WTC11 (cell line): ENCODE results near the gene POU6F1. TPM values are rescaled to one million over a fixed set of nuclear protein-coding genes. Genes with fewer than 3 reads are reported as not detected.

Experiments
- ATAC-seq: fragments of 200-7000 bp; cut with Tn5 transposase; 2 replicates; pipeline ENCODE4 v1.10.0; 2021; ENCODE audit warnings: mild to moderate bottlenecking, moderate library complexity
- CTCF ChIA-PET: fragments of 300-600 bp; sonication (Branson Sonifier 250); formaldehyde crosslinking; loops from one replicate; lab custom pipeline; 2021; ENCODE audit warnings: antibody characterized with exemption; lab: Charles Lee
- POLR2A ChIA-PET: fragments of 350-600 bp; sonication (Branson Sonifier 250); formaldehyde crosslinking; loops from one replicate; lab custom pipeline; 2021; ENCODE audit warnings: antibody characterized with exemption; lab: Charles Lee
- DNase-seq: peaks from one replicate; pipeline ENCODE4 v3.0.0; 2021; ENCODE audit warnings: low spot score
- H3K27ac Mint-ChIP-seq: 2 replicates; pipeline ENCODE4 v1.8.0; 2021; ENCODE audit warnings: mixed read lengths
- H3K27me3 Mint-ChIP-seq: 2 replicates; pipeline ENCODE4 v1.8.0; 2021; ENCODE audit warnings: low read depth, mild to moderate bottlenecking, moderate library complexity, mixed read lengths
- H3K36me3 Mint-ChIP-seq: 2 replicates; pipeline ENCODE4 v1.8.0; 2021; ENCODE audit warnings: mixed read lengths
- H3K4me1 Mint-ChIP-seq: 2 replicates; pipeline ENCODE4 v1.8.0; 2022; ENCODE audit warnings: mixed read lengths
- H3K4me3 Mint-ChIP-seq: 2 replicates; pipeline ENCODE4 v1.8.0; 2021; ENCODE audit warnings: mild to moderate bottlenecking, moderate library complexity, mixed read lengths
- H3K9me3 Mint-ChIP-seq: 2 replicates; pipeline ENCODE4 v1.8.0; 2021; ENCODE audit warnings: mixed read lengths
- CBFB ChIP-seq: sonication (generic); formaldehyde crosslinking; IDR thresholded peaks from 2 replicates; pipeline ENCODE4 v1.8.1; 2022; ENCODE audit warnings: mild to moderate bottlenecking, low read depth, missing genetic modification reagents
- CREB1 ChIP-seq: sonication (generic); formaldehyde crosslinking; IDR thresholded peaks from 2 replicates; pipeline ENCODE4 v1.8.0; 2023; ENCODE audit warnings: mild to moderate bottlenecking, missing genetic modification reagents
- CREM ChIP-seq: sonication (generic); formaldehyde crosslinking; IDR thresholded peaks from 2 replicates; pipeline ENCODE4 v1.8.1; 2022; ENCODE audit warnings: mild to moderate bottlenecking, missing genetic modification reagents, moderate library complexity
- ERG ChIP-seq: fragments of 250-450 bp; sonication (Bioruptor Pico); IDR thresholded peaks from 2 replicates; pipeline ENCODE4 v1.8.0; 2021; ENCODE audit warnings: mild to moderate bottlenecking
- ETV6 ChIP-seq: sonication (generic); formaldehyde crosslinking; IDR thresholded peaks from 2 replicates; pipeline ENCODE4 v1.8.1; 2022; ENCODE audit warnings: mild to moderate bottlenecking, missing genetic modification reagents
- FOXK1 ChIP-seq: sonication (generic); formaldehyde crosslinking; IDR thresholded peaks from 2 replicates; pipeline ENCODE4 v1.8.0; 2022; ENCODE audit warnings: mild to moderate bottlenecking, moderate library complexity, missing genetic modification reagents
- JAZF1 ChIP-seq: fragments of 250-450 bp; sonication (Bioruptor Pico); IDR thresholded peaks from 2 replicates; pipeline ENCODE4 v1.9.0; 2021; ENCODE audit warnings: moderate library complexity, mild to moderate bottlenecking, inconsistent platforms
- JUN ChIP-seq: sonication (generic); formaldehyde crosslinking; IDR thresholded peaks from 2 replicates; pipeline ENCODE4 v1.8.0; 2023; ENCODE audit warnings: mild to moderate bottlenecking, missing genetic modification reagents
- MXD4 ChIP-seq: fragments of 250-450 bp; sonication (Bioruptor Pico); IDR thresholded peaks from 2 replicates; pipeline ENCODE4 v1.8.0; 2021; ENCODE audit warnings: mild to moderate bottlenecking, moderate library complexity, borderline replicate concordance
- NR3C1 ChIP-seq: sonication (generic); formaldehyde crosslinking; conservative IDR thresholded peaks from 2 replicates; pipeline ENCODE4 v1.8.1; 2023; ENCODE audit warnings: low read depth, mild to moderate bottlenecking, missing genetic modification reagents
- OVOL2 ChIP-seq: fragments of 250-450 bp; sonication (Bioruptor Pico); IDR thresholded peaks from 2 replicates; pipeline ENCODE4 v1.9.0; 2021; ENCODE audit warnings: mild to moderate bottlenecking, borderline replicate concordance
- RORB ChIP-seq: fragments of 250-450 bp; sonication (Bioruptor Pico); IDR thresholded peaks from 2 replicates; pipeline ENCODE4 v1.9.0; 2021; ENCODE audit warnings: mild to moderate bottlenecking
- SOX15 ChIP-seq: fragments of 250-450 bp; sonication (Bioruptor Pico); IDR thresholded peaks from 2 replicates; pipeline ENCODE4 v1.9.0; 2021; ENCODE audit warnings: mild to moderate bottlenecking
- TP53 ChIP-seq: sonication (generic); formaldehyde crosslinking; IDR thresholded peaks from 2 replicates; pipeline ENCODE4 v1.8.1; 2023; ENCODE audit warnings: mild to moderate bottlenecking, missing genetic modification reagents
- ZNF121 ChIP-seq: sonication (generic); formaldehyde crosslinking; IDR thresholded peaks from 2 replicates; pipeline ENCODE4 v1.8.0; 2023; ENCODE audit warnings: missing genetic modification reagents
- ZNF138 ChIP-seq: sonication (generic); formaldehyde crosslinking; conservative IDR thresholded peaks from 2 replicates; pipeline ENCODE4 v1.8.1; 2022; ENCODE audit warnings: mild to moderate bottlenecking, moderate library complexity, missing genetic modification reagents
- ZNF317 ChIP-seq: sonication (generic); formaldehyde crosslinking; IDR thresholded peaks from 2 replicates; pipeline ENCODE4 v1.8.1; 2023; ENCODE audit warnings: low read depth, mild to moderate bottlenecking, moderate library complexity, missing genetic modification reagents, borderline replicate concordance
- ZNF416 ChIP-seq: fragments of 250-450 bp; sonication (Bioruptor Pico); IDR thresholded peaks from 2 replicates; pipeline ENCODE4 v1.9.0; 2021; ENCODE audit warnings: mild to moderate bottlenecking, inconsistent platforms
- ZNF423 ChIP-seq: fragments of 250-450 bp; sonication (Bioruptor Pico); IDR thresholded peaks from 2 replicates; pipeline ENCODE4 v2.1.2; 2022; ENCODE audit warnings: mild to moderate bottlenecking, moderate library complexity
- ZSCAN18 ChIP-seq: fragments of 250-450 bp; sonication (Bioruptor Pico); IDR thresholded peaks from 2 replicates; pipeline ENCODE4 v2.1.2; 2022; ENCODE audit warnings: mild to moderate bottlenecking, moderate library complexity
- total RNA-seq: library from RNA; stranded (reverse); gene quantifications from 3 replicates; pipeline ENCODE4 v1.2.3, GENCODE V29; 2021
- TF ChIP-seq, protein P1 (sequence below): sonication (generic); formaldehyde crosslinking; IDR thresholded peaks from 2 replicates; pipeline ENCODE4 v1.8.0; 2023; ENCODE audit warnings: missing genetic modification reagents
- TF ChIP-seq, protein P2 (sequence below): fragments of 250-450 bp; sonication (Bioruptor Pico); IDR thresholded peaks from 2 replicates; pipeline ENCODE4 v1.9.0; 2021; ENCODE audit warnings: mild to moderate bottlenecking
- TF ChIP-seq, protein P3 (sequence below): fragments of 250-450 bp; sonication (Bioruptor Pico); conservative IDR thresholded peaks from 2 replicates; pipeline ENCODE4 v1.9.0; 2021; ENCODE audit warnings: mild to moderate bottlenecking

The POU6F1 gene
- total RNA-seq, 1 experiment from 2014 or later, result 10.2 TPM

DNA sequence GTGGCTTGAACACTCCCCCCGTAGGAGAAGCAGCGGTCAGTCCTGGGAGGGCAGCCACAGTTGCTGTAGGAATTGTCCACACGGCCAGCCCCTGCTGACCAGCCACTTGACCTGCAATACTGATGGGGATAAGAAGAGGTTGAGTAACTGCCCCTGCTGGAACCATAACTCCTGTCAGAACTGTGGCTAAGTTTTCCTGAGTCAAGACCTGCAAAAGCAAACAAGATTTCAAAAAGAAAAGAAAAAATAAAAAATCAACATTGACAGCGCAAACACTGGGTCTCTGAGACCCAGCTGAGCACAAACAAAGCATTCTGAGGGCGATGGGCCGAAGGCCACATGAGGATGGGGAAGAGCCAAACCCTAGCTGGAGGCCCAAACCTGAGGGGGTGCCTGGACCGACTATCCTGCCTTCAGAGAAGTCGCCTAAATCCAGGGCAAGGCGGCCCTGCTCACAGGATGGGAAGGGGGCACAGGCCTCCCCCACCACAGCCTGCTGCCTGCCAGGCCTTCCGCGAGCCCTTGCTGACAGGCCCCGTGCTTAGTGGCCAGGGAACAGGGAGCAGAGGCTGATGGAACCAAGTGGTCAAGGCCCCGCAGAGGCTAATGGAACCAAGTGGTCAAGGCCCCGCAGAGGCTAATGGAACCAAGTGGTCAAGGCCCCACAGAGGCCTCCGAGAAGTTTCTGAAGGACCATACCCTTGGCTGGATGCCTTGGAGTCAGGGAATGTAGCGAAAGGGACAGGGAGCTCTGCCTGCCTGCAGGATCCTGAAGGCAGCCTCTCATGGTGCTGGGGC, 19.1 kb downstream of the POU6F1 start:
- no peaks in the 10 kb centered on the region for H3K9me3 Mint-ChIP-seq
- ATAC-seq, result no peak
- H3K4me1 Mint-ChIP-seq, result no peaks in the 10 kb centered on the region
- no peak for DNase-seq
- TF ChIP-seq RORB (no peak), OVOL2 (CRISPR knock-in tag) (no peak), ZNF121 (CRISPR knock-in tag) (no peak), ZNF138 (no peak), ZSCAN18 (CRISPR knock-in tag) (no peak)
- H3K4me3 Mint-ChIP-seq, result no peak overlapping the region
- ChIA-PET POLR2A (no interaction called here), CTCF (no interaction called here)
- no peaks in the 10 kb centered on the region for H3K27me3 Mint-ChIP-seq
- 0 out of 2 replicates have a peak overlapping the region, but pooled peaks have one; percentile 26 for H3K27ac Mint-ChIP-seq
- H3K36me3 Mint-ChIP-seq, result no peaks in the 10 kb centered on the region

DNA sequence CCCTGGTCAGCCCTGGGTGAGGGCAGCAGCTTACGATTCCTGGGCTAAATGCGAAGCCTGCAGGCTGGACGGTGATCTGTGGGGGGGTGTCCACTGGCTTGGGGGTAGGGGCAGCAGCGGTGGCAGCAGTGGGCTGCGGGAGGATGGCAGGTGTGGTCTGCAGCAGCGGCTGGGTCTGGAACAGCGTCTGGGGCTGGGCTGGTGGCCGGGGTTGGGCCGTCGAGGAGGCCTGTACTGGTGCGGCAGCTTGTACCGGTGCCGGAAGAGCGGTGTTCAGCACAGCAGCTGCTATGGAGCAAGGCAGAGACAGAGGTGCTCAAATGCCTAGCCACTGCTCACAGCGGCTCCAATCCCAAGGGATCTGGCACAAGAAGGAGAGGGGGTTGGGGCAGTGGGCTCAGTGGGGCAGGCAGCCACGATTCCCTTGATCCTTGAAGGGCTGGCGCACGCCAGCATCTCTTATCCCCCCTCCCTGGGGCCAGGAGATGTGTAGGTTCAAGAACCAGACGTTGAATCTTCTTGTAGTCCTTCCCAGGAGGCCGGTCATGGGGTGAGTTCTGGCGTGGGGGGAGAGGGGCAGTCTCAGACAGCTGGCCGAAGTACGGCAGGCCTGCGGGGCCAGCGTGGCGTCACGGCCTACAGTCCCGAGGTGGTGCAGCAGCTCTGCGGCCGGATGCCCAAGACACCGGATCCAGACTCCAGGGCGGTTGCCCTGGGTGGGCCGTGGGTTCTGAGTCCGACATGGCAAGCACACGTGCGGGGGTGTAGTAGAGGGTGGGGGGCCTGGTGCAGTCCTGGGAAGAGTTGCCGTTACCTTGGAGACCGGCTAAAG, 19.9 kb downstream of the POU6F1 start:
- peak; percentile 20; the same call in 1 of the 2 replicates for ATAC-seq
- TF ChIP-seq CBFB (CRISPR knock-in tag) (no peak), JUN (CRISPR knock-in tag) (no peak), SOX15 (no peak), TP53 (CRISPR knock-in tag) (no peak), FOXK1 (CRISPR knock-in tag) (no peak), ETV6 (CRISPR knock-in tag) (no peak), NR3C1 (CRISPR knock-in tag) (no peak), ZNF423 (CRISPR knock-in tag) (no peak), MXD4 (no peak), ERG (no peak), ZNF416 (CRISPR knock-in tag) (no peak), OVOL2 (CRISPR knock-in tag) (no peak), CREM (CRISPR knock-in tag) (no peak), ZNF317 (CRISPR knock-in tag) (no peak), JAZF1 (no peak), CREB1 (no peak)
- TF ChIP-seq, protein P1, sequence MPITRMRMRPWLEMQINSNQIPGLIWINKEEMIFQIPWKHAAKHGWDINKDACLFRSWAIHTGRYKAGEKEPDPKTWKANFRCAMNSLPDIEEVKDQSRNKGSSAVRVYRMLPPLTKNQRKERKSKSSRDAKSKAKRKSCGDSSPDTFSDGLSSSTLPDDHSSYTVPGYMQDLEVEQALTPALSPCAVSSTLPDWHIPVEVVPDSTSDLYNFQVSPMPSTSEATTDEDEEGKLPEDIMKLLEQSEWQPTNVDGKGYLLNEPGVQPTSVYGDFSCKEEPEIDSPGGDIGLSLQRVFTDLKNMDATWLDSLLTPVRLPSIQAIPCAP (CRISPR knock-in tag), result no peak
- TF ChIP-seq, protein P2, sequence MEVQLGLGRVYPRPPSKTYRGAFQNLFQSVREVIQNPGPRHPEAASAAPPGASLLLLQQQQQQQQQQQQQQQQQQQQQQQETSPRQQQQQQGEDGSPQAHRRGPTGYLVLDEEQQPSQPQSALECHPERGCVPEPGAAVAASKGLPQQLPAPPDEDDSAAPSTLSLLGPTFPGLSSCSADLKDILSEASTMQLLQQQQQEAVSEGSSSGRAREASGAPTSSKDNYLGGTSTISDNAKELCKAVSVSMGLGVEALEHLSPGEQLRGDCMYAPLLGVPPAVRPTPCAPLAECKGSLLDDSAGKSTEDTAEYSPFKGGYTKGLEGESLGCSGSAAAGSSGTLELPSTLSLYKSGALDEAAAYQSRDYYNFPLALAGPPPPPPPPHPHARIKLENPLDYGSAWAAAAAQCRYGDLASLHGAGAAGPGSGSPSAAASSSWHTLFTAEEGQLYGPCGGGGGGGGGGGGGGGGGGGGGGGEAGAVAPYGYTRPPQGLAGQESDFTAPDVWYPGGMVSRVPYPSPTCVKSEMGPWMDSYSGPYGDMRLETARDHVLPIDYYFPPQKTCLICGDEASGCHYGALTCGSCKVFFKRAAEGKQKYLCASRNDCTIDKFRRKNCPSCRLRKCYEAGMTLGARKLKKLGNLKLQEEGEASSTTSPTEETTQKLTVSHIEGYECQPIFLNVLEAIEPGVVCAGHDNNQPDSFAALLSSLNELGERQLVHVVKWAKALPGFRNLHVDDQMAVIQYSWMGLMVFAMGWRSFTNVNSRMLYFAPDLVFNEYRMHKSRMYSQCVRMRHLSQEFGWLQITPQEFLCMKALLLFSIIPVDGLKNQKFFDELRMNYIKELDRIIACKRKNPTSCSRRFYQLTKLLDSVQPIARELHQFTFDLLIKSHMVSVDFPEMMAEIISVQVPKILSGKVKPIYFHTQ (CRISPR knock-in tag), result no peak
- TF ChIP-seq, protein P3, sequence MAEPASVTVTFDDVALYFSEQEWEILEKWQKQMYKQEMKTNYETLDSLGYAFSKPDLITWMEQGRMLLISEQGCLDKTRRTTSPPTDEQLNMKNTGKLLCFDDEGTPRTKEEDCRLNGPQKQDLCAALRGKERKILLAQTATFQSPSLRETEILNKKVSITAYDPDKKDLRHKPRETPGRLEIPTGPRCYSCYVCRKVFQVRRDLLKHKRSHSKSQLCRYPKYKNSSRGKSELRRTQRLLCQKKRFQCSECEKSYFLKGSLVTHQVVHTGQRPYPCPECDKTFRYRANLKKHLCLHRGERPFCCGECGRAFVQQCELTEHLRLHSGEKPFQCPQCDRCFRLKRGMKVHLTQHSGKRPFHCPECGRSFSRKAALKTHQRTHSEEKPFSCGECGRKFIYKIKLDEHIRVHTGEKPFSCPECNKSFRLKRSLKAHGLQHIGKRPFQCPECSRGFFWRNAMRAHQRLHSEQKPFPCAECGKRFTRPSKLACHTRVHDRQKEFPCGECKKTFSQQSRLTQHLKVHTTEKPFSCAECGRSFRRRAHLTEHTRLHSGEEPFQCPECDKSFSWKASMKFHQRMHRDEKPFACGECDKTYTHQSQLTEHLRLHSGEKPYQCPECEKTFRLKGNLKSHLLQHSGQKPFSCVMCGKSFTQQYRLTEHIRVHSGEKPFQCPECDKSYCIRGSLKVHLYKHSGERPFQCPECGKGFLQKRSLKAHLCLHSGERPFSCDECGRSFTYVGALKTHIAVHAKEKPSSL (CRISPR knock-in tag), result no peak
- H3K4me3 Mint-ChIP-seq, result no peak overlapping the region
- H3K27ac Mint-ChIP-seq, result no peak overlapping the region
- POLR2A ChIA-PET, result no interaction called here
- no peaks in the 10 kb centered on the region for H3K4me1 Mint-ChIP-seq
- no peak for DNase-seq
- CTCF ChIA-PET, result no interaction called here
- no peaks in the 10 kb centered on the region for H3K27me3 Mint-ChIP-seq
- H3K36me3 Mint-ChIP-seq, result no peaks in the 10 kb centered on the region
- no peaks in the 10 kb centered on the region for H3K9me3 Mint-ChIP-seq
